Astrocyte (in vitro differentiated cells and primary cell): ENCODE results near the gene CDCA4.

ENCODE experiments used
- EZH2 ChIP-seq: IDR thresholded peaks from 2 replicates; pipeline ENCODE4 v1.6.1; 2012; ENCODE audit warnings: mild to moderate bottlenecking, low read length, inconsistent platforms; ENCODE audit not compliant: insufficient read depth
- TF ChIP-seq, protein P1 (sequence below): IDR thresholded peaks from 2 replicates; pipeline ENCODE4 v1.5.1; 2011; ENCODE audit warnings: low read depth, mild to moderate bottlenecking, inconsistent platforms, low read length, moderate library complexity; ENCODE audit not compliant: insufficient read depth

DNA sequence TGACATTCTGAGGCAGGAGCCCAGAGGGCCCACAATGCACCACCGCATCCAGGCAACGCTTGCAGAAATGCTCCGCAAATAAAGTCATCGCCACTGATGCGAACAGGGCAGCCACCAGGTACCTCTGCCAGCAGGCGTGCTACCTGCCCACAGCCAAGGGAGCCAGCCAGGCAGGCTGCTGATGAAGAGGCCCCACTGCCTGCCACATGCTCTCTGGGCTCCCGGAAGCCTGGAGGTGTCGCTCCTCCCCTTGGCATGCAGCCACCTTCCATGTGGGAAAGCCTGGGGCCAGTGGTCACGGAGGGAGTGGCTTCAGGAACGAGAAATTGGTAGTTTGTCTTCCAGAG, 29.6 kb upstream of the CDCA4 start:
- TF ChIP-seq, protein P1, sequence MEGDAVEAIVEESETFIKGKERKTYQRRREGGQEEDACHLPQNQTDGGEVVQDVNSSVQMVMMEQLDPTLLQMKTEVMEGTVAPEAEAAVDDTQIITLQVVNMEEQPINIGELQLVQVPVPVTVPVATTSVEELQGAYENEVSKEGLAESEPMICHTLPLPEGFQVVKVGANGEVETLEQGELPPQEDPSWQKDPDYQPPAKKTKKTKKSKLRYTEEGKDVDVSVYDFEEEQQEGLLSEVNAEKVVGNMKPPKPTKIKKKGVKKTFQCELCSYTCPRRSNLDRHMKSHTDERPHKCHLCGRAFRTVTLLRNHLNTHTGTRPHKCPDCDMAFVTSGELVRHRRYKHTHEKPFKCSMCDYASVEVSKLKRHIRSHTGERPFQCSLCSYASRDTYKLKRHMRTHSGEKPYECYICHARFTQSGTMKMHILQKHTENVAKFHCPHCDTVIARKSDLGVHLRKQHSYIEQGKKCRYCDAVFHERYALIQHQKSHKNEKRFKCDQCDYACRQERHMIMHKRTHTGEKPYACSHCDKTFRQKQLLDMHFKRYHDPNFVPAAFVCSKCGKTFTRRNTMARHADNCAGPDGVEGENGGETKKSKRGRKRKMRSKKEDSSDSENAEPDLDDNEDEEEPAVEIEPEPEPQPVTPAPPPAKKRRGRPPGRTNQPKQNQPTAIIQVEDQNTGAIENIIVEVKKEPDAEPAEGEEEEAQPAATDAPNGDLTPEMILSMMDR = no peak
- no peak for TF ChIP-seq EZH2
